ENCODE results near the gene PACSIN2. TPM values are rescaled to one million over a fixed set of nuclear protein-coding genes. Genes with fewer than 3 reads are reported as not detected.

PACSIN2 gene, protein sequence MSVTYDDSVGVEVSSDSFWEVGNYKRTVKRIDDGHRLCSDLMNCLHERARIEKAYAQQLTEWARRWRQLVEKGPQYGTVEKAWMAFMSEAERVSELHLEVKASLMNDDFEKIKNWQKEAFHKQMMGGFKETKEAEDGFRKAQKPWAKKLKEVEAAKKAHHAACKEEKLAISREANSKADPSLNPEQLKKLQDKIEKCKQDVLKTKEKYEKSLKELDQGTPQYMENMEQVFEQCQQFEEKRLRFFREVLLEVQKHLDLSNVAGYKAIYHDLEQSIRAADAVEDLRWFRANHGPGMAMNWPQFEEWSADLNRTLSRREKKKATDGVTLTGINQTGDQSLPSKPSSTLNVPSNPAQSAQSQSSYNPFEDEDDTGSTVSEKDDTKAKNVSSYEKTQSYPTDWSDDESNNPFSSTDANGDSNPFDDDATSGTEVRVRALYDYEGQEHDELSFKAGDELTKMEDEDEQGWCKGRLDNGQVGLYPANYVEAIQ
- 10 to 100 TPM; 43.8 to 82.7 (median 72.4) TPM for total RNA-seq

DNA sequence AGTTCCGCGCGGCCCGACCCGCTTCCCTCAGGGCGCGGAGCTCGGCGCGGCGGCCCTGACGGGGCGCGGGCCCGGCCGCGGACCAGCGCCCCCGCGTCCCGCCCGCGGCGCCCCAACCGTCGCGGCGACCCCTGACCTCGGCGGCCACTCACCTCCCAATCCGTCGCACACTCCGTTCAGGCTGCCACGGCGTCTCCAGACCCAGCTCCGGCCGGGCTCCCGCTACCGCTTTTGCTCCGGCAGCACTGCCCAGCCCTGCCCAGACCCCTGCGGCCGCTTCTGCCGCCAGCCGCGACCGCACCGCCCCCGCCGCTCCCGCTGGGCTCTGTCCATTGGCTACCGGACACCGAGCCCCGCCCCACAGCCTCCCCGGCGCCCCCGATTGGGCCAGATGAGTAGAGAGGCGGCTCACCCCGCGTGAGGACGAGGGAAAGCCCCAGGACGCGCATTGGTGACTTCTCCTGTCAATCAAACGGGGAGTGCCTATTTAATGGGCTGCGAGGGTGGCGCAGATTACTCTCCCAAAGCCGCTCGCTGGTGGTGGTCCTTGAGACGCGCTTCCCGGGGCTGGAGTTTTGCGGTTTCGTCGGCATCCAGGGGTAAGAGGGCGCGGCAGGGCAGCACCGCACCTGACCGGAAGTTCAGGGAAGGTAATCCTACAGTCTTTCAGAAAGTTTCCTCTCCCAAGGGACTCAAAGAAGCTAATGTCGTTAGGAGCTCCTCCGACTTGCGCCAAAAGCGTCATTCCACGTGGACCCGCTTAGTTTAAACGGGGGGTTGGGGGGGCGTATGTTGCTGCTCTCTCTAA is at the start of gene PACSIN2:
Gene PACSIN2, minus strand, starts transcription at position 281 of the 808 bp plus-strand sequence. CDS start 103,069 bp downstream, outside the sequence.
- TF ChIP-seq, protein P1, sequence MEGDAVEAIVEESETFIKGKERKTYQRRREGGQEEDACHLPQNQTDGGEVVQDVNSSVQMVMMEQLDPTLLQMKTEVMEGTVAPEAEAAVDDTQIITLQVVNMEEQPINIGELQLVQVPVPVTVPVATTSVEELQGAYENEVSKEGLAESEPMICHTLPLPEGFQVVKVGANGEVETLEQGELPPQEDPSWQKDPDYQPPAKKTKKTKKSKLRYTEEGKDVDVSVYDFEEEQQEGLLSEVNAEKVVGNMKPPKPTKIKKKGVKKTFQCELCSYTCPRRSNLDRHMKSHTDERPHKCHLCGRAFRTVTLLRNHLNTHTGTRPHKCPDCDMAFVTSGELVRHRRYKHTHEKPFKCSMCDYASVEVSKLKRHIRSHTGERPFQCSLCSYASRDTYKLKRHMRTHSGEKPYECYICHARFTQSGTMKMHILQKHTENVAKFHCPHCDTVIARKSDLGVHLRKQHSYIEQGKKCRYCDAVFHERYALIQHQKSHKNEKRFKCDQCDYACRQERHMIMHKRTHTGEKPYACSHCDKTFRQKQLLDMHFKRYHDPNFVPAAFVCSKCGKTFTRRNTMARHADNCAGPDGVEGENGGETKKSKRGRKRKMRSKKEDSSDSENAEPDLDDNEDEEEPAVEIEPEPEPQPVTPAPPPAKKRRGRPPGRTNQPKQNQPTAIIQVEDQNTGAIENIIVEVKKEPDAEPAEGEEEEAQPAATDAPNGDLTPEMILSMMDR (IDR thresholded peaks at IDR 0.05): peak in 1 of 3 donors; percentile 9
- peak; percentile 93 for TF ChIP-seq POLR2A (IDR thresholded peaks at IDR 0.05)
- TF ChIP-seq POLR2AphosphoS5 (IDR thresholded peaks at IDR 0.05): peak; percentile 94 to 99 (median 97)
- Histone ChIP-seq H3K36me3 (no peaks in the 10 kb centered on the region), H3K9me3 (no peaks in the 10 kb centered on the region), H3K4me1 (peaks cover 0 to 4% of the 10 kb centered on the region in 2 donors), H3K27ac (peak within 1 kb of the TSS; percentile 84 to 95), H3K27me3 (no peaks in the 10 kb centered on the region), H3K4me3 (peak within 1 kb of the TSS; percentile 84 to 87 (median 85))
- peak; percentile 100 for DNase-seq (ENCODE audit: low spot score in 2 of 2)
- intact Hi-C loops (cut with DNase I; ENCODE audit: low total_unique reads): loop anchor here (5.0 kb wide), 1 partner anchor 1623 kb away; no protein-coding TSS in a partner anchor

DNA sequence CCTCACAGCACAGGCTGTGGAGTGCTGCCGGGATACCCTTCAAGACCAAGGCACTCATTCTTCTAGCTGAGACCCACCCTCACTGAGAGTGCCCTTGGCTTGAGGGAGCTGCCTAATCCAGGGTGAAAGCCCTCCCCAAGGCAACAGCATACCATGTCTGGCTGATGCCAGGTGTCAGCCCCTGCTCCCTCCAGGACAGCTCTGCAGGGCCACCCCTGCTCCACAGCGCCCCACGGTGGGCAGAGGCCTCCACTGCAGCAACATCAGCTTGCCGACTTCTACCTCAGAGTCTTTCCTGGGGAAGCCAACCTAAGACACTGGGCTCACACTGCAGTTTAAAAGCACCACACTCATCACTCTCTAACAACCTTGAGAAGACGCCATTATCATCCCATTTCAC is 45.2 kb upstream of the PACSIN2 start:
- Histone ChIP-seq H3K4me3 (no peak overlapping the region), H3K36me3 (no peaks in the 10 kb centered on the region), H3K27me3 (no peaks in the 10 kb centered on the region), H3K27ac (no peak overlapping the region), H3K4me1 (no peaks in the 10 kb centered on the region), H3K9me3 (no peaks in the 10 kb centered on the region)
- intact Hi-C loops (cut with DNase I; ENCODE audit: low total_unique reads): no loop called here
- DNase-seq (ENCODE audit: low spot score in 2 of 2): no peak
- TF ChIP-seq POLR2A (IDR thresholded peaks at IDR 0.05): no peak
- TF ChIP-seq, protein P1 (IDR thresholded peaks at IDR 0.05): peak in 2 of 3 donors; percentile 25 to 33

DNA sequence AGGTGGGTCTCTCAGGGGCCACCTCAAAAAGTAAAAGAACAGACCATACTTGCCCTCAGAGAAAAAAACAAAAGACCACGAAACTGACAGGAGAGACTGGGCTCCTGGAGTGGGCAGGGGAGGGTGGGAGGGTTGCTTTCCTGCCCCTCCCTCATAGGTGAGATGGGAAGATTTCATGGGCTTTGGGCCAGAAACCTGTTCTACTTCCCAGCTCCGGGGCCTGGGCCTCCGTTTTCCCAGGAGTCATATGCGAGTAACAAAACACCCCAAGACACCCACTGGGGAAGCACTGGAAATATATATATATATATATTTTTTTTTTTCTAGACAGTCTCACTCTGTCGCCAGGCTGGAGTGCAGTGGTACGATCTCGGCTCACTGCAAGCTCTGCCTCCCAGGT is 42.7 kb upstream of the PACSIN2 start:
- no peaks in the 10 kb centered on the region for H3K36me3 ChIP-seq
- no peaks in the 10 kb centered on the region for H3K9me3 ChIP-seq
- DNase-seq (ENCODE audit: low spot score in 2 of 2): no peak
- H3K27ac ChIP-seq: no peak overlapping the region
- H3K4me3 ChIP-seq: no peak overlapping the region
- intact Hi-C loops (cut with DNase I; ENCODE audit: low total_unique reads): no loop called here
- H3K4me1 ChIP-seq: no peaks in the 10 kb centered on the region
- H3K27me3 ChIP-seq: no peaks in the 10 kb centered on the region
- TF ChIP-seq, protein P1 (IDR thresholded peaks at IDR 0.05): no peak
- TF ChIP-seq POLR2AphosphoS5 (IDR thresholded peaks at IDR 0.05): no peak
- no peak for TF ChIP-seq POLR2A (IDR thresholded peaks at IDR 0.05)

DNA sequence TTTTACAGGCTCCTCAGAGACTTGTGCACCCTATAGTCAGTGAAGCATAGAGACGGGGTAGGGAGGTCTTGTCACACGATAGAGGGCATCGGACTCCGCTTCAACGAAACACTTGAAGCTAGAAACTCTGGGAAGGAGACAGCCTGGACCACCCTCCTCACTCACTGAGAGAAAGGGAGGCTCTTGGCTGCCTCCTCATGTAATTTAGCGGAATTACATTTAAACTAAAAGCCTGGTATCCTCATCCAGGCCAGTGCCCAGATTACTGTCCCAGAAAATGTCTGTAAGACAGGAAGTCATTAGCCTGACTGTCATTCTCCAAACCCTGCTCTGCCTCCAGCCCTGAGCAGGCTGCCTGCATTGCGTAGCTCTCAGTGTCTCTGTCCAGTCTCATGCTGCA is 38.2 kb upstream of the PACSIN2 start:
- Histone ChIP-seq H3K36me3 (no peaks in the 10 kb centered on the region), H3K27ac (no peak overlapping the region), H3K9me3 (no peaks in the 10 kb centered on the region), H3K4me3 (no peak overlapping the region), H3K27me3 (no peaks in the 10 kb centered on the region), H3K4me1 (no peaks in the 10 kb centered on the region)
- DNase-seq (ENCODE audit: low spot score in 2 of 2): no peak
- TF ChIP-seq POLR2A (IDR thresholded peaks at IDR 0.05) (no peak), POLR2AphosphoS5 (IDR thresholded peaks at IDR 0.05) (no peak)
- TF ChIP-seq, protein P1 (IDR thresholded peaks at IDR 0.05): no peak
- intact Hi-C loops (cut with DNase I; ENCODE audit: low total_unique reads): no loop called here

Measured in breast epithelium (tissue), 4 donors.